ENCODE measurements around the gene LGR5.

The LGR5 gene

GRCh38 chr12:71538807-71539206, 99.2 kb downstream of the LGR5 start:
- TF ChIP-seq CTCF (IDR thresholded peaks at IDR 0.05; ENCODE audit: low read depth, low read length): no peak
- Histone ChIP-seq H3K9me3 (ENCODE audit: severe bottlenecking) (no peaks in the 10 kb centered on the region), H3K27ac (no peak overlapping the region), H3K36me3 (no peaks in the 10 kb centered on the region), H3K4me3 (ENCODE audit: low read depth, low read length) (no peak overlapping the region), H3K27me3 (ENCODE audit: insufficient read depth, low read depth, severe bottlenecking) (no peaks in the 10 kb centered on the region)
- DNase-seq: no peak

GRCh38 chr12:71541583-71541982, 102.0 kb downstream of the LGR5 start:
- no peaks in the 10 kb centered on the region for H3K27me3 ChIP-seq (ENCODE audit: insufficient read depth, low read depth, severe bottlenecking)
- no peak overlapping the region for H3K27ac ChIP-seq
- no peaks in the 10 kb centered on the region for H3K9me3 ChIP-seq (ENCODE audit: severe bottlenecking)
- no peak overlapping the region for H3K4me3 ChIP-seq (ENCODE audit: low read depth, low read length)
- TF ChIP-seq CTCF (IDR thresholded peaks at IDR 0.05; ENCODE audit: low read depth, low read length): no peak
- DNase-seq: no peak
- H3K36me3 ChIP-seq: no peaks in the 10 kb centered on the region

GRCh38 chr12:71546322-71546861, 106.8 kb downstream of the LGR5 start:
- no peaks in the 10 kb centered on the region; the same call in 1 of the 2 replicates for H3K36me3 ChIP-seq
- H3K27ac ChIP-seq: no peak overlapping the region
- no peak for DNase-seq
- no peaks in the 10 kb centered on the region for H3K27me3 ChIP-seq (ENCODE audit: insufficient read depth, low read depth, severe bottlenecking)
- H3K4me3 ChIP-seq (ENCODE audit: low read depth, low read length): no peak overlapping the region
- no peaks in the 10 kb centered on the region for H3K9me3 ChIP-seq (ENCODE audit: severe bottlenecking)
- TF ChIP-seq CTCF (IDR thresholded peaks at IDR 0.05; ENCODE audit: low read depth, low read length): no peak

- Histone ChIP-seq H3K27ac (no peak overlapping the region), H3K9me3 (ENCODE audit: severe bottlenecking) (no peaks in the 10 kb centered on the region), H3K4me3 (ENCODE audit: low read depth, low read length) (no peak overlapping the region), H3K36me3 (peaks cover 3% of the 10 kb centered on the region; the same call in 1 of the 2 replicates), H3K27me3 (ENCODE audit: insufficient read depth, low read depth, severe bottlenecking) (no peaks in the 10 kb centered on the region)
- no peak for TF ChIP-seq CTCF (IDR thresholded peaks at IDR 0.05; ENCODE audit: low read depth, low read length)
- no peak for DNase-seq
Observed at GRCh38 chr12:71548893-71549292, 109.3 kb downstream of the LGR5 start.

- no peak for DNase-seq
- Histone ChIP-seq H3K9me3 (ENCODE audit: severe bottlenecking) (no peaks in the 10 kb centered on the region), H3K4me3 (ENCODE audit: low read depth, low read length) (no peak overlapping the region), H3K27ac (no peak overlapping the region), H3K36me3 (peaks cover 6% of the 10 kb centered on the region; the same call in 1 of the 2 replicates), H3K27me3 (ENCODE audit: insufficient read depth, low read depth, severe bottlenecking) (no peaks in the 10 kb centered on the region)
- peak; percentile 37; the same call in 1 of the 2 replicates for TF ChIP-seq CTCF (IDR thresholded peaks at IDR 0.05; ENCODE audit: low read depth, low read length)
Observed at GRCh38 chr12:71551529-71551928, 111.9 kb downstream of the LGR5 start.

Data from WERI-Rb-1 (cell line).